RWPE1 (cell line): ENCODE results near the gene CHD3.

Experiments
- CTCF ChIA-PET: fragments of 350-600 bp; sonication (Branson Sonifier 250); formaldehyde crosslinking; extraction: SDS; loops from one replicate; lab custom pipeline; 2021; lab: Yijun Ruan, JAX
- POLR2A ChIA-PET: fragments of 400-600 bp; formaldehyde crosslinking; extraction: SDS; loops from one replicate; lab custom pipeline; 2020; ENCODE audit warnings: antibody characterized with exemption; ENCODE audit not compliant: low non-redundant PET; lab: Yijun Ruan, JAX
- DNase-seq: peaks from one replicate; pipeline ENCODE4 v3.0.0; 2012; ENCODE audit warnings: low spot score
- H3K27ac ChIP-seq: fragments of 450-650 bp; 2 replicates; pipeline ENCODE4 v1.5.1; 2017
- CTCF ChIP-seq: fragments of 450-650 bp; conservative IDR thresholded peaks from 2 replicates; pipeline ENCODE4 v1.5.1; 2017; ENCODE audit warnings: low read depth, mild to moderate bottlenecking

The CHD3 gene

DNA sequence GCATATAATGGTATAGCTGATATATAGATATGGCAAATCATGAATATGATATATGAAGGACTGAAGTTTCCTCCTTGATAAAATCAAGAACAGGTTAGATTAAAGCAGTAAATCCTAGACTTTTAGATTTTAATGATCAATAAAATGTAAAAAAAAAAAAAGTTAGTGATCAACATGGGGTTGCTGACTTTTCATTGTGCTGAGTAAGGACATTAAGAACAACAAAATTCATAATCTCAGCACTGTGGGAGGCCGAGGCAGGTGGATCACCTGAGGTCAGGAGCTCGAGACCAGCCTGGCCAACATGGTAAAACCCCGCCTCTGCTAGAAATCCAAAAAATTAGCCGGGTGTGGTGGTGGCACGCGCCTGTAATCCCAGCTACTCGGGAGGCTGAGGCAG, 10.4 kb upstream of the CHD3 start:
- no peak for DNase-seq
- no peak for TF ChIP-seq CTCF
- no peak overlapping the region for H3K27ac ChIP-seq
- CTCF ChIA-PET, result interaction anchor here (0.6 kb wide), 1 partner anchor 1143 kb away, joined by 3 read pairs; no protein-coding TSS in a partner anchor
- POLR2A ChIA-PET, result no interaction called here

DNA sequence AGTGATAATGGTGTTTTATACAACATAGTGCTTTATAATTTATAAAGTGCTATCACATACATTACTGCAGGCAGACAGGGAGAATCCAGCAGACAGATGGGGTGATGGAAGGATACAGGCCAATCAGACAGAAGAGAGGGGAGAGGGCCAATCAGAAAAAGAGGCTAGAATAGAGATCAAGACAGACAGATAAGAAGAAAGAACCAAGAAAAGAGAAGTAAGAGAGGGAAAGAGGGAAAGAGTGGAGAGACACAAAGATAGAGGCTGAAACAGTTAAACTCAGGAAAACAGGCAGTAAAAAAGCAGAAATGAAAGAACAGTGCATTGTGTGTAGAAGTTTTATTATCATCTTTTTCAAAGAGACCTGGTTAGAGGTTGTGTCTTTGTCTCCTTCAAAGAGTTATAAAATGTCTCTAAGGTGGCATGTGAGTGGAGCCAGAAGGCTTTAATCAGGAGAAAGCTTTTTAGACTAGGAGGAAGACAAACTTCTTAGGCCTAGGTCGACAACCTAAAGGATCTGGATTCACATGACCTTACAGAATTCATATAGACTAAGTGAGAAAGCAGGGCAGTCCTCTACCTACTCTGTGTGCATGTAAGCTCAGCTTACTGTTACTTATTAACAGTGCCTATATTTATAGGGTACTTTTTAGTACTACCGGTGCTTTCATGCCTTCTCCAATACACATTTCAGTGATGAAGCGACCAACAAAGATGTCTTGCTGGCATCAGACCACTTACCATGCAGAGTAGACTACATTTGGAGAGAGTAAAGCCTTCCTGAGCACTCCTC, 8.3 kb upstream of the CHD3 start:
- no peak for TF ChIP-seq CTCF
- CTCF ChIA-PET, result no interaction called here
- POLR2A ChIA-PET, result interaction anchor here (0.5 kb wide), 1 partner anchor 14 kb away, joined by 8 read pairs; no protein-coding TSS in a partner anchor
- no peak overlapping the region for H3K27ac ChIP-seq
- DNase-seq, result no peak

DNA sequence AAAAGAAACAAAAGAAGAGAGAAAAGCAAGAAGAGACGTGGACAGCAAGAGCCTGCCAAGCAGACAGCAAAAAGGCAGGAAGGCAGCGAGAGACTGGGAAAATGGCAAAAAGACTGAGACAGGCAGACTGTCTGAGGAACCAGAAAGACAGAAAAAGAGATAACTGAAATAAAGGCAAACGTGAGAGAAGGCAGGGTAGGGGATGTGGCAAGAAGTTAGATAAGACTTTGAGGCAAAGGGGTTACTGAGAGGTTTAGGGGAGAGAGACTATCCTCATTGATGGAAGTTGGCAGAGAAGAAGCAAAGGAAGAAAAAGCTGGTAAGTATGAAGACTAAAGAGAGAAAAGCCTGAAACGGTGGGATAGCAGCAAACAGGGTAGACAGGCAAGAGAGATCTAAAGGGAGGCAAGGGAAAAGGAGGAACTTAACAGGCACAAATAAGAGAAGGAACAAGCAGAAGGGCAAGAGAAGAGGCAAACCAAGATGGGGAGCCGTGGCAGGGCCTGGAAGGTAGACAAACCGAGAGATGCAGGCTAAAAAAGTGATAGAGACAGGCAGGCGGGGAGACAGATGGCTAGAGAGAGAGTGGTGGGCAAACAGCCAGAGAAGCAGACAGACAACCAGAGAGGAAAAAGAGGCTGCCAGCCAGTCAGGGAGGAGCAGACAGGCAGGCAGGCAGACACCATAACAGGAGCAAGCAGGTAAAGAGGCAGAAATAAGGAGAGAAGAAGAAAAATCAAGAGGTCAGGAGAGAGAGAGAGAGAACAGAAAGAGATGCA, 7.1 kb upstream of the CHD3 start:
- POLR2A ChIA-PET, result no interaction called here
- CTCF ChIA-PET, result no interaction called here
- TF ChIP-seq CTCF, result no peak
- DNase-seq, result no peak
- H3K27ac ChIP-seq, result peak overlapping the region; percentile 36

- peak overlapping the region; percentile 36 for H3K27ac ChIP-seq
- ChIA-PET POLR2A (no interaction called here), CTCF (no interaction called here)
- DNase-seq, result no peak
- no peak for TF ChIP-seq CTCF
Measured at GRCh38 chr17:7882068-7882467, 6.5 kb upstream of the CHD3 start.

- no peak for DNase-seq
- CTCF ChIA-PET, result no interaction called here
- H3K27ac ChIP-seq, result no peak overlapping the region
- TF ChIP-seq CTCF, result no peak
- POLR2A ChIA-PET, result no interaction called here
Measured at GRCh38 chr17:7882629-7883028, 6.0 kb upstream of the CHD3 start.

DNA sequence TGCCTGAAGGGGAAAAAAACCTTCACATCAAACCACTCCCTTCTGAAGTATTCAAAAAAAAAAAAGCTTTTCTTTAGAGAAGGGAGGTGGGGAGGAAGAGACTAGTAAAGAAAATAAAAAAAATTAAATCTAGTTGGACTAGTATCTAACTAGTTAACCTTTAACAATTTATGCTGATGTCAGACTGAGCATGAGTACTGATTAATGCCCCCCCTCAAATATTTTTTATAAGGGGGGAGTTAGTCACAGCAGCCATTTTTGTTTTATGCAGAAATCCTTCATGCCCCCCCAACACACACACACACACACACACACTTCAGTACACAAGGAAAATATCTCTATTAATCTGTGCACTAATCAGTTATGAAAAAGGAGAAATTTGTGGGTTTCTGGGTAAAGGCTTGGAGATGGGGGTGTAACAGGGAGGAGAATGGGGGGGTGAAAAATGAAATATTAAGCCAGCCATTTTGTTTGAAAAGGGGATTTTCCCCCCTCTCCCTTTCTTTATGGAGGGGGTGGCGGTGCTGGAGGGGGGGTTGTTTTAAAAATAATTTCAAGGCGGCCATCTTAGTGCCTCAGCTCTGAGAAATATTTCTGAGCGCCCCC, 4.7 kb upstream of the CHD3 start:
- CTCF ChIA-PET, result interaction anchor here (0.6 kb wide), 1 partner anchor 59 kb away, joined by 3 read pairs; no protein-coding TSS in a partner anchor
- DNase-seq, result no peak
- POLR2A ChIA-PET, result interaction anchor here (0.6 kb wide), 1 partner anchor 27 kb away, joined by 6 read pairs; no protein-coding TSS in a partner anchor
- H3K27ac ChIP-seq, result no peak overlapping the region
- no peak for TF ChIP-seq CTCF
